Osteoblast (primary cell): Measurements from ENCODE around the gene CBX3. TPM values are rescaled to one million over a fixed set of nuclear protein-coding genes. Genes with fewer than 3 reads are reported as not detected.

Experiments
- DNase-seq: peaks from one replicate; pipeline ENCODE4 v3.0.0; 2011; ENCODE audit warnings: low spot score, mixed read lengths; ENCODE audit not compliant: insufficient read length; ENCODE audit errors: missing footprints
- H2AFZ ChIP-seq: 2 replicates; pipeline ENCODE4 v1.6.0; 2011; ENCODE audit warnings: mild to moderate bottlenecking, low read length
- H3K27ac ChIP-seq: 2 replicates; pipeline ENCODE4 v1.5.1; 2011; ENCODE audit warnings: mild to moderate bottlenecking, low read depth, low read length, moderate library complexity
- H3K27me3 ChIP-seq: 2 replicates; pipeline ENCODE4 v1.6.0; 2012; ENCODE audit warnings: mild to moderate bottlenecking, control low read depth, inconsistent platforms, low read length, moderate library complexity; ENCODE audit not compliant: insufficient read depth
- H3K36me3 ChIP-seq: 2 replicates; pipeline ENCODE4 v1.5.1; 2011; ENCODE audit warnings: mild to moderate bottlenecking, low read length, control low read depth, moderate library complexity; ENCODE audit not compliant: insufficient read depth
- H3K4me1 ChIP-seq: 2 replicates; pipeline ENCODE4 v1.5.1; 2011; ENCODE audit warnings: mild to moderate bottlenecking, low read length, control low read depth, moderate library complexity; ENCODE audit not compliant: insufficient read depth
- H3K4me2 ChIP-seq: 2 replicates; pipeline ENCODE4 v1.6.0; 2011; ENCODE audit warnings: mild to moderate bottlenecking, low read length; ENCODE audit not compliant: insufficient read depth
- H3K4me3 ChIP-seq: fragments of 200-600 bp; sonication (generic); 3 replicates; pipeline ENCODE4 v1.5.1; 2012; ENCODE audit warnings: mild to moderate bottlenecking, low read length, inconsistent platforms; ENCODE audit not compliant: insufficient read depth
- H3K79me2 ChIP-seq: 2 replicates; pipeline ENCODE4 v1.6.0; 2012; ENCODE audit warnings: mild to moderate bottlenecking, low read length, control low read depth, inconsistent platforms; ENCODE audit not compliant: insufficient read depth
- H3K9me3 ChIP-seq: 2 replicates; pipeline ENCODE4 v1.5.1; 2011; ENCODE audit warnings: low read depth, low read length, control low read depth
- H4K20me1 ChIP-seq: 2 replicates; pipeline ENCODE4 v1.6.0; 2012; ENCODE audit warnings: mild to moderate bottlenecking, low read length, control low read depth; ENCODE audit not compliant: insufficient read depth
- total RNA-seq: library from RNA; depleted of rRNA; stranded (reverse); fragments of >200 nt; gene quantifications from 2 replicates; pipeline ENCODE4 v1.2.3, GENCODE V29; 2012
- TF ChIP-seq, protein P1 (sequence below): IDR thresholded peaks from 2 replicates; pipeline ENCODE4 v1.5.1; 2011; ENCODE audit warnings: mild to moderate bottlenecking, low read depth, low read length, moderate library complexity; ENCODE audit errors: extremely low read depth

The CBX3 gene
- total RNA-seq, 1 donor, result 142 TPM

DNA sequence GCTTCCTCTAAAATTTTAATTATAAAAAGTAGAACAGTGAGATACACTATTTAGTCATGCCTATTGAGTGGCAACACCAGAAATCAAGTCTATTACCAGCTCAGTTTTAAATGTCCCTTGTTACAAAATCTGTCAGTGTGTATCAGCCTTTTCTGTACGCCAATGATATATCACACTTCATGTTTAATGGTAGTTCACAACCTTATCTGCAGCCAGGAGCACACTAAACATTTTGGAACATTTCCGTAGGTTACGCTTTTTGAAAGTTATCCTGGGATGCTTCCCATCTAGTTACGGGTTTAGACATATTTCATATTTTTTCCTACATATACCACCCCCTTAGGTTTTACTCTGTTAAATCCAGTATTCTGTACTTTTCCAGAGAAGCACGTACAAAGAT, 6.4 kb upstream of the CBX3 start:
- TF ChIP-seq, protein P1, sequence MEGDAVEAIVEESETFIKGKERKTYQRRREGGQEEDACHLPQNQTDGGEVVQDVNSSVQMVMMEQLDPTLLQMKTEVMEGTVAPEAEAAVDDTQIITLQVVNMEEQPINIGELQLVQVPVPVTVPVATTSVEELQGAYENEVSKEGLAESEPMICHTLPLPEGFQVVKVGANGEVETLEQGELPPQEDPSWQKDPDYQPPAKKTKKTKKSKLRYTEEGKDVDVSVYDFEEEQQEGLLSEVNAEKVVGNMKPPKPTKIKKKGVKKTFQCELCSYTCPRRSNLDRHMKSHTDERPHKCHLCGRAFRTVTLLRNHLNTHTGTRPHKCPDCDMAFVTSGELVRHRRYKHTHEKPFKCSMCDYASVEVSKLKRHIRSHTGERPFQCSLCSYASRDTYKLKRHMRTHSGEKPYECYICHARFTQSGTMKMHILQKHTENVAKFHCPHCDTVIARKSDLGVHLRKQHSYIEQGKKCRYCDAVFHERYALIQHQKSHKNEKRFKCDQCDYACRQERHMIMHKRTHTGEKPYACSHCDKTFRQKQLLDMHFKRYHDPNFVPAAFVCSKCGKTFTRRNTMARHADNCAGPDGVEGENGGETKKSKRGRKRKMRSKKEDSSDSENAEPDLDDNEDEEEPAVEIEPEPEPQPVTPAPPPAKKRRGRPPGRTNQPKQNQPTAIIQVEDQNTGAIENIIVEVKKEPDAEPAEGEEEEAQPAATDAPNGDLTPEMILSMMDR, result no peak
- no peak overlapping the region for H3K4me3 ChIP-seq

GRCh38 chr7:26195867-26196657, 5.5 kb upstream of the CBX3 start:
- H3K36me3 ChIP-seq, result peaks cover 71% of the 10 kb centered on the region
- H3K4me2 ChIP-seq, result peak overlapping the region; percentile 84
- no peak for DNase-seq
- peaks cover 81% of the 10 kb centered on the region for H3K79me2 ChIP-seq
- H2AFZ ChIP-seq, result no peak overlapping the region
- H3K9me3 ChIP-seq, result no peaks in the 10 kb centered on the region
- no peak overlapping the region for H3K4me3 ChIP-seq
- H4K20me1 ChIP-seq, result peaks cover 84% of the 10 kb centered on the region
- peaks cover 21% of the 10 kb centered on the region for H3K4me1 ChIP-seq
- TF ChIP-seq, protein P1, result no peak
- H3K27ac ChIP-seq, result no peak overlapping the region
- no peaks in the 10 kb centered on the region for H3K27me3 ChIP-seq

More for the DNA sequence above, 6.4 kb upstream of the CBX3 start:
- Histone ChIP-seq H4K20me1 (peaks cover 85% of the 10 kb centered on the region), H3K4me2 (no peak overlapping the region), H3K36me3 (peaks cover 80% of the 10 kb centered on the region), H3K27ac (no peak overlapping the region), H3K79me2 (peaks cover 77% of the 10 kb centered on the region), H2AFZ (no peak overlapping the region), H3K4me1 (peaks cover 21% of the 10 kb centered on the region), H3K9me3 (no peaks in the 10 kb centered on the region), H3K27me3 (no peaks in the 10 kb centered on the region)
- DNase-seq, result no peak

DNA sequence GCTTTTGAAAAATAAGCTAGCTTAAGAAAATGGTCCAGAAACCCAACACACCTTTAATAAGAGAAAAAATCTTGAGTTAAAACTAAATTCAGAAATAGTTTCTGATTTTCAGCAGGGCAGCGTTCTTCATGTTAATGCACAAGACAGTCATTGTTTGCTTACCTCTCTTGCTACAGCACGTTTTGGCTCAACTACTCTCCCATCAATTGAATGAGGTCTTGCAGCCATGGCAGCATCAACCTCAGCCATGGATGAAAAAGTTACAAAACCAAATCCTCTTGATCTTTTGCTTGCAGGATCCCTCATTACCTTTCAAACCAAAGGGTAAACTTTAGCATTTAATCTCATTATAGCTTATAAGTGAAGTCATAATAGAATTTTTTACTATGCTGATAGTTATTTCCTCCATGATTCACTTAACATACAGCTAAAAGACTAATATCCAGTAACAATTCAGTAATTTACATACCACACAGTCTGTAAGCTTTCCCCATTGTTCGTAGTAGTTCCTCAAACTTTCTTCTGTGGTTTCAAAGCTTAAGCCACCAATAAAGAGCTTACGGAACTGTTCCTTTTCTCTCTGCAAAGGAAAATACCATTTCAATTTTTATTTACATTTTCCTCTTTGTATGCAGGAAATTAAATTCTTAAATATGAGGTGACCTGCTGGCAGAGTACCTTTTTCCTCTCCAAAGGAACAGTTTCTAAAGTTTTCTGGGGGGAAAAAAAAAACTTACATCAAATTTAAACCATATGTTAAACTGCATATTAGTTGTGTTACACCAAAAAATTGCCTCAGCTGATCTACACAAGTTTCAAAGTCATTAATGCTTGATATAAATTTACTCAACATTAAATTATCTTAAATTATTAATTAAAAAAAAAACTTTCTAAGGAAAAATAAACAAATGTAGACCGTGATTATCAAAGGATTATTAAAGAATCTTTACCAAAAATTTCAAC, 4.1 kb upstream of the CBX3 start:
- Histone ChIP-seq H3K27ac (no peak overlapping the region), H2AFZ (no peak overlapping the region), H4K20me1 (peaks cover 75% of the 10 kb centered on the region), H3K4me3 (peak overlapping the region; percentile 98), H3K36me3 (peaks cover 57% of the 10 kb centered on the region), H3K4me1 (peaks cover 21% of the 10 kb centered on the region), H3K27me3 (no peaks in the 10 kb centered on the region), H3K79me2 (peaks cover 86% of the 10 kb centered on the region), H3K4me2 (peak overlapping the region; percentile 84), H3K9me3 (no peaks in the 10 kb centered on the region)
- TF ChIP-seq, protein P1, result no peak
- DNase-seq, result no peak
